Vagina (tissue), 2 donors: ENCODE results near the gene COX5B. TPM values are rescaled to one million over a fixed set of nuclear protein-coding genes. Genes with fewer than 3 reads are reported as not detected.

ENCODE experiments used
- DNase-seq, 2 donors: peaks; one replicate each; pipeline ENCODE4 v3.0.0-alpha.2; 2017; ENCODE audit errors: extremely low spot score in 2 of 2
- H3K27ac ChIP-seq: fragments of 200-600 bp; sonication (generic); one replicate; pipeline ENCODE4 v1.5.1; 2019
- H3K27me3 ChIP-seq: fragments of 200-600 bp; sonication (generic); one replicate; pipeline ENCODE4 v1.5.1; 2019
- H3K36me3 ChIP-seq, 2 donors: fragments of 200-600 bp; sonication (generic); one replicate each; pipeline ENCODE4 v1.5.1; 2017 to 2019
- H3K4me1 ChIP-seq: fragments of 200-600 bp; sonication (generic); one replicate; pipeline ENCODE4 v1.5.1; 2019
- H3K4me3 ChIP-seq, 2 donors: fragments of 200-600 bp; sonication (generic); 1 replicate in 1 of 2; 2 replicates in 1 of 2; pipeline ENCODE4 v1.5.1; 2016 to 2019
- H3K9me3 ChIP-seq: fragments of 200-600 bp; sonication (generic); one replicate; pipeline ENCODE4 v1.5.1; 2019
- POLR2A ChIP-seq, 2 donors: fragments of 450-650 bp; IDR thresholded peaks; one replicate each; pipeline ENCODE4 v1.6.1; 2017; ENCODE audit warnings: antibody characterized with exemption in 2 of 2, mild to moderate bottlenecking in 2 of 2, moderate library complexity in 2 of 2
- POLR2AphosphoS5 ChIP-seq, 2 donors: sonication (generic); formaldehyde crosslinking; IDR thresholded peaks; one replicate each; pipeline ENCODE4 v1.9.0; 2017; ENCODE audit warnings: antibody characterized with exemption in 2 of 2, mild to moderate bottlenecking in 2 of 2, low read depth in 1 of 2; ENCODE audit not compliant: insufficient read depth in 1 of 2
- intact Hi-C: fragments of 100-400 bp; cut with DNase I; formaldehyde crosslinking; loops from one replicate; pipeline ENCODE4 v1.15.1; 2023
- small RNA-seq: library from RNA; depleted of rRNA; stranded (forward); fragments of <200 nt; gene quantifications from one replicate; pipeline ENCODE3, GENCODE V24; 2016
- total RNA-seq: library from RNA; depleted of rRNA; stranded (reverse); fragments of >200 nt; gene quantifications from one replicate; pipeline ENCODE4 v1.2.3, GENCODE V29; 2016
- TF ChIP-seq, protein P1 (sequence below), 3 experiments: fragments of 450-650 bp in 2 of 3; fragments of 200-600 bp in 1 of 3; sonication (generic) in 1 of 3; IDR thresholded peaks; one replicate each; pipeline ENCODE4 v1.5.1; 2017 to 2019; ENCODE audit warnings: antibody characterized with exemption in 3 of 3, mild to moderate bottlenecking in 2 of 3, moderate library complexity in 2 of 3

Gene COX5B
- total RNA-seq, 1 donor from 2014 or later, result 481 TPM

DNA sequence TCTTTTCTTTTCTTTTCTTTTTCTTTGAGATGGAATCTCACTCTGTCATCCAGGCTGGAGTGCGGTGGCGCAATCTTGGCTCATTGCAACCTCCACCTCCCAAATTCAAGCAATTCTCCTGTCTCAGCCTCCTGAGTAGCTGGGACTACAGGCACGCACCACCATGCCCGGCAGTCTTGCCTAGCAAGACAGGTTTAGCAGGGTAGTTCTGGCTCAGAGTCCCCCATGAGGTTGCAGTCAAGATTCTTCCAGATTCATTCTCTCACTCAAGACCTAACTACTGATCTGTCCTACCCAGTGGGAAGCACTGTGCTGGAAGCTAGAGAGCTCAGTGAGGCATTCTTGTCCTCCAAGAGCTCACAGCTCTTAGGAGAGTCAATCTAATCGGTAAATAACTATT lies 49.9 kb downstream of the COX5B start:
- TF ChIP-seq POLR2AphosphoS5 (IDR thresholded peaks at IDR 0.05; ENCODE audit: insufficient read depth in 1 of 2, low read depth in 1 of 2) (no peak), POLR2A (IDR thresholded peaks at IDR 0.05) (no peak)
- TF ChIP-seq, protein P1, sequence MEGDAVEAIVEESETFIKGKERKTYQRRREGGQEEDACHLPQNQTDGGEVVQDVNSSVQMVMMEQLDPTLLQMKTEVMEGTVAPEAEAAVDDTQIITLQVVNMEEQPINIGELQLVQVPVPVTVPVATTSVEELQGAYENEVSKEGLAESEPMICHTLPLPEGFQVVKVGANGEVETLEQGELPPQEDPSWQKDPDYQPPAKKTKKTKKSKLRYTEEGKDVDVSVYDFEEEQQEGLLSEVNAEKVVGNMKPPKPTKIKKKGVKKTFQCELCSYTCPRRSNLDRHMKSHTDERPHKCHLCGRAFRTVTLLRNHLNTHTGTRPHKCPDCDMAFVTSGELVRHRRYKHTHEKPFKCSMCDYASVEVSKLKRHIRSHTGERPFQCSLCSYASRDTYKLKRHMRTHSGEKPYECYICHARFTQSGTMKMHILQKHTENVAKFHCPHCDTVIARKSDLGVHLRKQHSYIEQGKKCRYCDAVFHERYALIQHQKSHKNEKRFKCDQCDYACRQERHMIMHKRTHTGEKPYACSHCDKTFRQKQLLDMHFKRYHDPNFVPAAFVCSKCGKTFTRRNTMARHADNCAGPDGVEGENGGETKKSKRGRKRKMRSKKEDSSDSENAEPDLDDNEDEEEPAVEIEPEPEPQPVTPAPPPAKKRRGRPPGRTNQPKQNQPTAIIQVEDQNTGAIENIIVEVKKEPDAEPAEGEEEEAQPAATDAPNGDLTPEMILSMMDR (IDR thresholded peaks at IDR 0.05), result no peak
- peaks cover 5% of the 10 kb centered on the region for H3K4me1 ChIP-seq
- intact Hi-C loops, result loop anchor here (5.0 kb wide), 1 partner anchor 103 kb away; no protein-coding TSS in a partner anchor
- no peaks in the 10 kb centered on the region for H3K27me3 ChIP-seq
- H3K27ac ChIP-seq, result no peak overlapping the region
- H3K36me3 ChIP-seq, result no peaks in the 10 kb centered on the region
- H3K4me3 ChIP-seq, result no peak overlapping the region
- no peak for DNase-seq
- H3K9me3 ChIP-seq, result no peaks in the 10 kb centered on the region

DNA sequence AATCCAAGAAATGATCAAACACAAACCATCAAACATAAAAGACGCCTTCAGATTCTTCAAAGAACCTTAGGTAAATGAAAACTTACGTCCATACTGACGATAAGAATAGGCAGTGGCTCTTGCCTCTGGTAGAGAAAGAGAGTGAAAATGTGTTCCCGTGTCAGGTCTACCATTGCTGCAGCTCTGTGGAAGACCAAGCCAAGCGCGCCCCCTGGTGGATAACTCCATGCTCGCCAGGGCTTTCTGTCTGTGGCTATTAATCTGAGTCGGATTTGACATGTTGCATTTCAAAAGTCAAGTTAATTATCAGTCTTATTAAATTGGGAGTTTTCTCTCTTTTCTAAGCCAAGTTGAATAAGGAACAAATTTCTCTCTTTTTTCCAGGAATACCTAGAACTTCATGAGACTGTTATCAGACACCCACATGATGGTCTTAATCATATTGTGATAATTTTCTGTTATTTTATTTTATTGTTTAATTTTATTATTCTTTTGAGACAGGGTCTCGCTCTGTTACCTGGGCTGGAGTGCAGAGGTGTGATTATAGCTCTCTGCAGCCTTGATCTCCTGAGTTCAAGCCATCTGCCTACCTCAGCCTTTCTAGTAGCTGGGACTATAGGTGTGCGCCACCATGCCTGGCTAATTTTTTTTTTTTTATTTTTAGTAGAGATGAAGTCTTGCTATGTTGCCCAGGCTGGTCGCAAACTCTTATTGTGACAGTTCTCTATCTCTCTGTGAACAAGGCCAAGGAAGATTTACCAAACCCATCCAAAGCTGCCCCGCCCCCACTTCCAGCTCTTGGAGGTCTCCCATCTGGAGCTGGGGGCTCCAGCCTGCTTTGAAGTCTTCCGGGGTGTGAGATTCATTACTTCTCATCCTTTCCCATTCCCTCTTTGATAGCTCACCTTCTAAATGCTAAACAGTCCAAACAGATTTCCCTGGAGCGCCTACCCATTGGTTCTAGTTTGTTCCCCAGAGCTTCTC lies 51.7 kb downstream of the COX5B start:
- peak in 1 of 2 donors; percentile 93 for DNase-seq
- Histone ChIP-seq H3K27ac (no peak overlapping the region), H3K27me3 (no peaks in the 10 kb centered on the region), H3K4me1 (peaks cover 5% of the 10 kb centered on the region), H3K4me3 (no peak overlapping the region), H3K9me3 (no peaks in the 10 kb centered on the region), H3K36me3 (no peaks in the 10 kb centered on the region)
- no peak for TF ChIP-seq POLR2A (IDR thresholded peaks at IDR 0.05)
- TF ChIP-seq POLR2AphosphoS5 (IDR thresholded peaks at IDR 0.05; ENCODE audit: insufficient read depth in 1 of 2, low read depth in 1 of 2), result peak in 1 of 2 donors; percentile 46
- TF ChIP-seq, protein P1 (IDR thresholded peaks at IDR 0.05), result peak; percentile 85 to 98 (median 94)
- intact Hi-C loops, result loop anchor here (5.0 kb wide), 1 partner anchor 105 kb away; no protein-coding TSS in a partner anchor

Small RNA genes within 50 kb of the gene (small RNA-seq; reads per million reads assigned to genes)
- not detected for gene RNU4-8P

Other genes starting within 250 kb of the COX5B start
- gene ANKRD36B, start 56.2 kb upstream of the COX5B start, total RNA-seq, result 53.0 TPM
- gene ACTR1B, start 18.0 kb downstream of the COX5B start, total RNA-seq, result 39.5 TPM
- gene C2orf92, start 23.7 kb downstream of the COX5B start, total RNA-seq, result 11.0 TPM
- 16.7 TPM for gene ZAP70, start 67.5 kb downstream of the COX5B start, total RNA-seq